ENCODE results near the gene ZC4H2.
"Not testable (repeated sequence)": the region's sequence is repeated elsewhere in the genome, so short reads cannot be mapped to it uniquely, and the experiment has no call there.

ZC4H2 gene, protein sequence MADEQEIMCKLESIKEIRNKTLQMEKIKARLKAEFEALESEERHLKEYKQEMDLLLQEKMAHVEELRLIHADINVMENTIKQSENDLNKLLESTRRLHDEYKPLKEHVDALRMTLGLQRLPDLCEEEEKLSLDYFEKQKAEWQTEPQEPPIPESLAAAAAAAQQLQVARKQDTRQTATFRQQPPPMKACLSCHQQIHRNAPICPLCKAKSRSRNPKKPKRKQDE

DNA sequence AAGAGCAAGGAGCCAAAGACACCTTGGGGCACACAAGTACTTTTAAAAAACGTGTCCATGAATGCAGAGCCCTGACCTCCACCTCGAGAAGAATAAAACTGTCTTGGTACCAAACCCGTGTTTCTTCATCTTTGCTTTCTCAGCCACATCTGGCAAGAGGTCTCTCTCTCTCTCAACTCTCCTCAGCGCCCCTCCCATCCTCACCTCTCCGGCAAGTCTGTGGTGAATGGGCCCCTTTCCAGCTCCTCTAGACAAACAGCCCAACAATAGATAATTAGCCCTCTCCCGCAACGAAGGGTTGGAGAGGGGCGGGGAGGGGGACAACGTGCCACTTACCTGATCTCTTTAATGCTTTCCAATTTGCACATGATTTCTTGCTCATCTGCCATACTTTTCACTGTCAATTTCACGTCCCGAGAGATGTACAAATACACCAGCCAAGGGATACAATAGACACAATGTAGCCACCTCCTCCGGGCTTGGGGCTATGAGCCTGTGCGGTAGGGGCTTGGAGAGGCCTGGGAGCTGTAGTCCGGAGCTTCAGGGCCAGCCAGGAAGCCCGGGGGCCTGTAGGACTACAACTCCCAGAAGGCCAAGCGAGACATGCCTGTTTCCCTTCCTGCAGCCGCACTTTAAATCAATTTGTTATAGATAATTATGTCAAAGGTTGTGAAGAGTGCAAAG lies at the start of gene ZC4H2:
TSS of gene ZC4H2 (minus strand) at position 462 of the 684 bp plus-strand sequence. CDS start at position 389, 73 bp downstream.
- DNase-seq, result peak in 55 of 56 donors; percentile 1 to 83 (median 55)

- no peak for DNase-seq
Observed at GRCh38 chrX:65017451-65017850, 41.2 kb upstream of the ZC4H2 start.

GRCh38 chrX:65014230-65014629 lies 38.0 kb upstream of the ZC4H2 start:
- no peak for DNase-seq

DNA sequence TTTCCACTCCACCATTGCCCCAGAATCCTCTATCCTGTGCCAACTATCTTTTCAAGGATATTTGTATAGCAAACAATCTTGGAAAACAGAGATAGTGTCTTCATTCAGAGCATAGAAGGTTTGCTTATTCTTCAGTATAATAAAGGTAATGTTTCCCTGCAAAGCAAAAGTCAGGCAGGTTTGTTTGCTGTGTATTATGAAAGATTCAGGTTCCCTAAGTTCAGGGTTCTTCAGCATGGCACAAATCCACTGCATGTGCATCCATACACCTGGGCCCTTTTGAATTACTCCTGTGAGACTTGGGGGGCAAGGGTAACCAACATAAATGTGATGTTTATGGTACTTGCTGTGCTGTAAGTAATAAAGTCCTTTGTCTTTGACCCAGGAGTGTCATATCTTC lies 33.2 kb upstream of the ZC4H2 start:
- no peak for DNase-seq

DNA sequence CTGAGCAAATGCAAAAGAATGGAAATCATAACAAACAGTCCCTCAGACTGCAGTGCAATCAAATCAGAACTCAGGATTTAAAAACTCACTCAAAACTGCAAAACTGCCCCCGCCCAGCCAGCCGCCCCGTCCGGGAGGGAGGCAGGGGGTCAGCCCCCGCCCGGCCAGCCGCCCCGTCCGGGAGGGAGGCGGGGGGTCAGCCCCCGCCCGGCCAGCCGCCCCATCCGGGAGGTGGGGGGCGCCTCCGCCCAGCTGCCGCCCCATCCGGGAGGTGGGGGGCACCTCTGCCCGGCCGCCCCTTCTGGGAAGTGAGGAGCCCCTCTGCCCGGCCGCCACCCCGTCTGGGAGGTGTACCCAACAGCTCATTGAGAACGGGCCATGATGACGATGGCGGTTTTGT lies 26.0 kb upstream of the ZC4H2 start:
- DNase-seq, result not testable (repeated sequence)

DNA sequence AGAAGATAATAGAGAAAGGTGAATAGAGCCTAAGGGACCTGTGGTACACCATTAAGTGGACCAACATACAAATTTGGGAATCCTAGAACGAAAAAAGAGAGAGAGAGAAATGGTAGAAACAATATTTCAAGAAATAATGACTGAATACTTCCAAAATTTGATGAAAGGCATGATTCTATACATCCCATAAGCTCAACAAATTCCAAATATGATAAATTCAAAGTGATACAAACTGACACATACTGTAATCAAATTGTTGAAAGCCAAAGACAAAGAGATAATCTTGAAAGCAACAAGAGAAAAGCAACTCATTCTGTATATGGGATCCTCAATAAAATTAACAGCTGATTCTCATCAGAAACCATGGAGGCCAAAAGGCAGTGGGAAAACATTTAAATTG lies 20.6 kb upstream of the ZC4H2 start:
- no peak for DNase-seq

GRCh38 chrX:64994131-64994798 lies 18.0 kb upstream of the ZC4H2 start:
- no peak for DNase-seq

- no peak for DNase-seq
Observed at GRCh38 chrX:64977830-64978229, 1.6 kb upstream of the ZC4H2 start.

- no peak for DNase-seq
Observed at GRCh38 chrX:64977051-64977450, 801 bp upstream of the ZC4H2 start.

- peak in 2 of 56 donors; percentile 0 to 22 for DNase-seq
Observed at GRCh38 chrX:64976673-64977040, 407 bp upstream of the ZC4H2 start.

DNA sequence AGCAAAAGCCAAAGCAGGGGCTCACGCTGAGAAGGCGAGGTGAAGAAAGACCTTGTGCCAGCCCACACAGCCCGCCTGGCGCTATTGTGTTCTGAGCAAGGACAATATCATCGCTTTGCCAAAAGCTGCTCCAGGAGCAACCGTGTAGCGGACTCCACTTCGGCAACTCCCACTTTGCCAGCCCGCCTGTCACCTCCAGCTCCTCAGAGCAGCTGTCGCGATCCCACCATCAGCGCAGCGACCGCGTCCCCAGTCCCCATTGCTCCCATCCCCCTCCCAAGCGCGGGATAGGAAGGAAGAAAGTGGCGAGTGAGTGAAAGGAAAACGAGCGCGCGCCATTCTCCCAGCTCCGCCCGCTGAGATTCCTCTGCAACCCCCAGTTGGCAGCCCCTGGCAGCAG lies 759 bp downstream of the ZC4H2 start:
- peak in 37 of 56 donors; percentile 0 to 43 (median 2) for DNase-seq

DNA sequence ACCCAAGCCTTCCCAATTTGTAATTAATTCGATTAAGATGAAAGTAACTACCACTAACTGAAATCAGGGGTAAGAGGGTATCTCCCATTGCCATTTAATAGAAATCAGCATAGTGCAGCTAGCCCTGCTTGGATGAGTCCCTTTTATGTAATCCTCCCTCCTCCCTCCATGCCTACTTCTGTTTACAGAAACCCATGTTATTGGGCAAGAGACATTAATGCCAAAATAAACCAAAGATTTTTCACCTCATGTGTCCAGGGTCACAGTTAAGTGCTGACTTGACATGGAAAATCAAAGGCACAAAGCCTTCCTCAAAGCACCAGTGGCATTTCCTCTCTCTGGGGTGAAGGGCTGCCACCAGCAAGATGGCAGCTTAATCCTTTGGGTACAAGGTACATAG lies 50.8 kb downstream of the ZC4H2 start:
- DNase-seq, result no peak

GRCh38 chrX:64908121-64908520 lies 68.1 kb downstream of the ZC4H2 start:
- no peak for DNase-seq

DNA sequence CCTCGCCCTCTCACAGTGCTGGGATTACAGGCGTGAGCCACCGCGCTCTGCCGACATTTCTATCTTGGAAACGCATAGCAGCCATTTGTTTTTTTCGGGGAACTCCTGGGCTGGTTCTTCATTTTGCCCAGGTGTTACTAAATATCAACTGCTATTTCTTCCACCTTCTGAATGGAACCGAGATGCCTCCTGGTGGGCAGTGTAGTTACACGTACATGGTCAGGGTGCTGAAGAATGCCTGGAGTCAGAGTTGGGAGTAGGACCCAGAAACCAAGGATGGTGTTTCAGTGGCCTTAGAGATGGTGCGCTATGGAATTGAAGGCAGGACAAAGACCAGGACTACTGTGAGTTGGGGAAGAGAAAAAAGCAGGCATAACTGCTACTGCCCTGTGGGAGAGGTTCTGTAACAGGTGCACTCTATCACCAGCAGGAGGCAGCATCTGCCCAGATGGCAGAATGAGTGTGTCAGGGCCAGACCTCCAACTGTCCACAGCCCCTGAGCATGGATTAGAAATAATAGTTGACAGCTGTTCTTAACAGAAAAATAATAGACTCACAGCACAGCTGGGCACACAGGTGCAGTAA lies 81.7 kb downstream of the ZC4H2 start:
- DNase-seq, result peak in 1 of 56 donors; percentile 1

DNA sequence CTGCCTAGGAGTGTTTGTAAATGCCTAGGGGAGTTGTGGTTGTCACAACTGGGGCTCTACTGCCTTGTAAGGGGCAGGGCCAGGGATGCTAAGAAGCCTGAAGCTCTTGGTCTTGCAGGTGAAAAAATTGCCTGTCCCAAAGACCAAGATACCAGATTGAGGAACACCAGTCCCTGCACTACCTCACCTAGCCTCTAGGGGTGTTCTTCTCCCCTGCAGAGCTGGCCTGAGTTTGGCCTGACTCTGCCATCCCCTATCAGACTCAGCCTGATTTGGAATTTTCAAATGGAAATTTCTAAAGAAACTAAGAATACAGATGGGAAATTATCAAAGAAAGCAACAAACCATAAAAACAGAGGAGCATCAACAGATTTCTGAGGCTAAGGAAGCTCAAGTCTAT lies 90.4 kb downstream of the ZC4H2 start:
- DNase-seq, result no peak

DNA sequence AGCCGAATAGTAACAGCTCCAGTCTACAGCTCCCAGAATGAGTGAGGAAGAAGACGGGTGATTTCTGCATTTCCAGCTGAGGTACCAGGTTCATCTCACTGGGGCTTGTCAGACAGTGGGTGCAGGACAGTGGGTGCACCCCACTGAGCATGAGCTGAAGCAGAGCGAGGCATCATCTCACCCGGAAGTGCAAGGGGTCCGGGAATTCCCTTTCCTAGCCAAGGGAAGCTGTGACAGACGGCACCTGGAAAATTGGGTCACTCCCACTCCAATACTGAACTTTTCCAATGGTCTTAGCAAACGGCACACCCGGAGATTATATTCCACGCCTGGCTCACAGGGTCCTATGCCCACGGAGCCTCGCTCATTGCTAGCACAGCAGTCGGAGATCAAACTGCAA lies 97.5 kb downstream of the ZC4H2 start:
- DNase-seq, result not testable (repeated sequence)

DNA sequence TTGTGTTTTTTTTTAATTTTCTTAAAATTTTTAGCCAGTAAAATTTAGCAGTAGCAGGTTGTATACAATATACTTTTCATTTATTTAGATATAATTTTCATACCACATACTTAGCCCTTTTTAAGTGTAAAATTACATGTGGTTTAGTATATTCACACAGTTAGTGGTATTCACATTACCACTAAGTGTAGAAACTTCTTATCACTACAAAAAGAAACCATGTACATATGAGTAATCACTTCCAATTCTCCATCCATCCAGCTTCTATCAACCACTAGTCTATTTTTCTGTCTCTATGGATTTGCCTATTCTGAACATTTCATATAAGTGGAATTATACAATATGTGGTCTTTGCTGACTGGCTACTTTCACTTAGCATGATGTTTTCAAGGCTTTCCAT lies 109.0 kb downstream of the ZC4H2 start:
- DNase-seq, result no peak

Data from amygdala (tissue), 56 donors.